T-helper 22 cell (primary cell): Measurements from ENCODE around the gene YJU2.
"Not testable (repeated sequence)": the region's sequence is repeated elsewhere in the genome, so short reads cannot be mapped to it uniquely, and the experiment has no call there.

Experiments
- DNase-seq: peaks from one replicate; pipeline ENCODE4 v3.0.0-alpha.2; 2020; ENCODE audit warnings: low read depth

Gene YJU2

DNA sequence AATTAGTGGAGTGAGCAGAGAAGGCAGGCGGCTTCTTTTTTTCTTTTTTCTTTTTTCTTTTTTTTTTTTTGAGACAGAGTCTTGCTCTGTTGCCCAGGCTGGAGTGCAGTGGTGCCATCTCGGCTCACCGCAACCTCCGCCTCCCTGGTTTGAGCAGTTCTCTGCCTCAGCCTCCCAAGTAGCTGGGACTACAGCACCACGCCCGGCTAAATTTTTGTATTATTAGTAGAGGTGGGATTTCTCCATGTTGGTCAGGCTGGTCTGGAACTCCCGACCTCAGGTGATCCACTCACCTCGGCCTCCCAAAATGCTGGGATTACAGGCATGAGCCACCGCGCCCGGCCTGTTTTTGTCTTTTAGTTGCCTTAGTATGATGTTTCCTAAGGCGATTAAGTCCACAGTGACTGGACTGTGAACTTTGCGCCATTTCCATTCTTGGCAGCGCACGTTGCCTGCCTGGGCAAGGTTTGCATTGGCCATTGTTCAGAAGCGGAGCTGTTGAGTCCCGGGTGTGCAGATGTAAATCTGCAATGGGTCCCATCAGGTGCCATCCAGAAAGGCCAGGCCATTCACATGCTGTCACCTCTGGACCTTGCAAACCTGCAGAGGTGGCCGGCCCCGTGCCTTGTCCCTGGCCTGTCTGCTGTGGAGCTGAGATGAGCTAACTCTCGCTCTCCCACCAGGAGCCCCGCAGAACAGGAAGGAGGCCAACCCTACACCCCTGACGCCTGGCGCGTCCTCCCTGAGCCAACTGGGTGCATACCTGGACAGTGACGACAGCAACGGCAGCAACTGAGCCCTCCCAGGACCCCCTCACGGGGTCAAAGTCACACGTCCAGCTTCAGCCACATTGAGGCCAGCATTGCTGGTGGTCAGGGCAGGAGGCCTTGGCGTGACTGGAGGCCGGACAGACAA, 21.3 kb downstream of the YJU2 start:
- DNase-seq, result no peak

DNA sequence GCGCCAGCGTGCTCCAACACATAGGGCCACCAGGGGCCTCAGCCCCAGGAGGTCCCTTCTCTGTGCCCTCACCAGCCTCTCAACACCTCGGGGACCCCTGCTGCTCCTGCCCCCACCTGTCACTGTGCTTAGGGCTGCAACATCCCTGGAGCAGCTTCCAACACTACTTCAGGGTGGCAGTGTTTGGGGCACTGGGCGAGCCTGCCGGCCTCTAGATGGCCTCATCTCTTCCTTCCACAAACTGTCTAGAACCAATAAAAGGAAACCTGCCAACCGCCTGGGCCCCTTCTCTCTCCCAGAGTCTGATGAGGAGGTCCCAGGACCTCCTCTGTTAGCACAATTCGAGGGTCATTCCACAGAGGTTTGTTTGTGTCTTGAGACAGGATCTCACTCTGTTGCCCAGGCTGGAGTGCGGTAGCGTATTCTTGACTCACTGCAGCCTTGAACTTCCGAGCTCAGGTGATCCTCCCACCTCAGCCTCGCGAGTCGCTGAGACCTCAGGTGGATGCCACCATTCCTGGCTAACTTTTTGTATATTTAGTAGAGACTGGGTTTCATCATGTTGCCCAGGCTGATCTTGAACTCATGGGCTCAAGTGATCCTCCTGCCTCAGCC, 22.0 kb downstream of the YJU2 start:
- no peak for DNase-seq

DNA sequence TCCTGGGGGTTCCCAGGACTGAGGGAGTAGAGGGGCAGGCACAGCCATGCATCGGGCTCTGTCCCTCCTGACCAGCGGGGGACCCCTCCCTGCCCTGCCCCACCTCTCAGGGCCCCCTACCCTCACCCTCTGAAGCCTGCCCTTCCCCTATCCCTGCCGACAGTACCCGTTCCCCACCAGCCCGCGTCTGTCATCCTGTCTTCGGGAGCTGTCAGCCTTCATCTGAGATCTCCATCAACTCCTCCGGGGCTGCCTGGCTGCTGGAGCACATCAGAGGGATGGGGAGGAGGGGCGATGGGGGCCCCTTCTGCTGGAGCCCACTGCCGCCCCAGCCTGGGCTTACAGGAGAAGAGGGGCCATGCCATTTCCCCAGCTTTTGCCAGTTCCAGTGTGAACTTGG, 26.0 kb downstream of the YJU2 start:
- no peak for DNase-seq

DNA sequence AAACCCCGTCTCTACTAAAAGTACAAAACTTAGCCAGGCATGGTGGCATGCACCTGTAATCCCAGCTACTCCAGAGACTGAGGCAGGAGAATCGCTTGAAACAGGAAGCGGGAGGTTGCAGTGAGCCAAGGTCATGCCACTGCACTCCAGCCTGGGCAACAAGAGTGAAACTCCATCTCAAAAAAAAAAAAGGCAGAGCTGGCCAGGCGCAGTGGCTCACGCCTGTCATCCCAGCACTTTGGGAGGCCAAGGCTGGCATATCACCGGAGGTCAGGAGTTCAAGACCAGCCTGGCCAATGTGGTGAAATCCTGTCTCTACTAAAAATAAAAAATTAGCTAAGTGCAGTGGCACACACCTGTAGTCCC, 27.4 kb downstream of the YJU2 start:
- DNase-seq, result not testable (repeated sequence)

DNA sequence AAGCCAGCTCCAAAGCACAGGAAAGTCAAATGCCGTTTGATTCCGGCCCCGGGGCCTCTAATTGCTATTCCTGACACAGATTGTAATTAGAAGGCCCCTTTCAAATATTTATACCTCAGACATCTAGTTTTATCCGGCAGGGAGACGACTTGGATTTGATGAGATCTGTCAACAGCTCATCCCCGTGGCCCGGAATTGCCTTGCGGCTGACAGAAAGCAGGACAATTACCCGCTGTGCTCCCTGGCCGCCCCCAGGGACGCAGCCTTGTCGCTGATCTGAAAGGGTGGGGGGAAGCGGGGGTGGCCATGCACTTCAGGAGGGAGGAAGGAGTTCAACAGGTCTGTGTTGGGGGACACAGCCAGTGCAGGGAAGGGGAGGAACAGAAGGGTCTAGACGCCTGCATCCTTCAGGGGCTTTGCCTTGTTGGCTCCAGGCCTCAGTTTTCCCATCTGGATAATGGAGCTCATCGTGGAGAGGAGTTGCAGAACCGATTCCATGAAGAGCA, 30.4 kb downstream of the YJU2 start:
- no peak for DNase-seq

DNA sequence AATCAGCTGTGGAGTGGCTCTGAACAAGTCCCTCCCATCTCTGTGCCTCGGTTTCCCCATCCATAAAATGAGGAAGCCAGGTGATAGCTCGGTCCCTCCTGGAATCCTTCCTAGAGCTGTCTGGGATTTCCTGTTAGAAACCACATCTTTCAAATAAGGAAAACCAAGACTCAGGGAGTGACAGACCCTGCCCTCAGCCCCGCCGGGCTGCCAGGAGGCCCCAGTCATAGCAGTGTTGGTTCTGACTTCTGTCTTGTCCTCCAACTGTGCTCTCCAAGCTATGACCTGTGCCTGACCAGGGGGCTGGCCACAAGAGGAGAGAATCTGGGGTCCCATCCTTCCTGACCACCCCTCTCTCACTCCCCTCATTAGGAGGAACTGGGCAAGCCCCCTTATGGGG, 31.1 kb downstream of the YJU2 start:
- DNase-seq, result no peak

DNA sequence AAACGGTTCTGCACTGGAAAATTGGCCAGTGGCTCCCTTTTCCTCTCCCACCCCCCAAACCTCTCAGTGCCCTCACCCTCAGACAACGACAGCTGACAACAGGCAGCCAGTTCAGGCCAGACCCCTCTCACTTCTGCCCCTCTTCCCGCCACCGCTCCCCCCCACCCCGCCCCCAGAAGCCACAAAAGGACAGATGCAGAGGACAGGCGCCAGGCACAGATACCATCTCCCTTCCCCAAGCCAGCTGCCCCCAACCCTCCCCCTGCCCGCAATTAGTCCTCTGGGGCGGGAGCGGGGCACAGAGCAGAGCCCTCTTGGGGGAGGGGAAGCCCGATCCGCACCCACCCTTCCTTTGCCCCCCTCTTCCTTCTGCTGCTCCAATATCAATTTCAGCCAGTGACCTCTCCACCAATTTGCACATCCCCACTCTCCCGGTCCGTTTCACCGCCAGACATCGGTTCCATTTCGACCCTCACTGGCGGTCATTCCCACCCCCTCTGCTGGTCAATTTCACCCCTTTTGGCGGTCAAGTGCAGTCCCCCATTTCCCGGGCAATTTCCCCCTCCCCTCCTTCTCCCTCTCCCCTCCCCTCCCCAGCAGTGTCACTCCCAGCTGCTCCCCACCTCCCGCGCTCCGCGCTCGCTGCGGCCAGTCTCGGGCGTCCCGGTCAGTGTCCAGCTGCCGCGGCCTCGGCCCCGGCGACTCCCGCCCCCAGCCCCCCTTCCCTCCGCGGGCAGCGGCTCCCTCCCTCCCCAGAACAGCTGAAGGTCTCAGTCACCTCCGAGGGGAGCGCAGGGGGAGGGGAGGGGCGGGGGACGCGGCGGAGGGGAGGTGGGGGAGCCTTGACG, 31.8 kb downstream of the YJU2 start, which contains the start of gene SHD:
SHD (plus strand) TSS at position 848 of the 848 bp plus-strand sequence. CDS start 798 bp downstream, outside the sequence.
- no peak for DNase-seq

DNA sequence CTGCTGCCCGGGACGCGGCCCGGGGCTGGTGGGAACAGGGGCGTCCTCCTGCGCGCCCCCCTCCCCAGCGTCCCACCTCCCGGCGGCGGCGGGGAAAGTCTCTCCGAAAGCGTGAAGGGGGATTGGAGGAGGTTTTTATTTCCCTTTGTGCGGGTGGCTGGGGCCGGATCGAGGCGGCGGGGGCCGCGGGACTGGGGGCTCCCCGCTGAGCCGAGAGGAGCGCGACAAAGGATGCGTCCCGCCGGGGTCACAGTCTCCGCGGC, 32.3 kb downstream of the YJU2 start:
- DNase-seq, result no peak

DNA sequence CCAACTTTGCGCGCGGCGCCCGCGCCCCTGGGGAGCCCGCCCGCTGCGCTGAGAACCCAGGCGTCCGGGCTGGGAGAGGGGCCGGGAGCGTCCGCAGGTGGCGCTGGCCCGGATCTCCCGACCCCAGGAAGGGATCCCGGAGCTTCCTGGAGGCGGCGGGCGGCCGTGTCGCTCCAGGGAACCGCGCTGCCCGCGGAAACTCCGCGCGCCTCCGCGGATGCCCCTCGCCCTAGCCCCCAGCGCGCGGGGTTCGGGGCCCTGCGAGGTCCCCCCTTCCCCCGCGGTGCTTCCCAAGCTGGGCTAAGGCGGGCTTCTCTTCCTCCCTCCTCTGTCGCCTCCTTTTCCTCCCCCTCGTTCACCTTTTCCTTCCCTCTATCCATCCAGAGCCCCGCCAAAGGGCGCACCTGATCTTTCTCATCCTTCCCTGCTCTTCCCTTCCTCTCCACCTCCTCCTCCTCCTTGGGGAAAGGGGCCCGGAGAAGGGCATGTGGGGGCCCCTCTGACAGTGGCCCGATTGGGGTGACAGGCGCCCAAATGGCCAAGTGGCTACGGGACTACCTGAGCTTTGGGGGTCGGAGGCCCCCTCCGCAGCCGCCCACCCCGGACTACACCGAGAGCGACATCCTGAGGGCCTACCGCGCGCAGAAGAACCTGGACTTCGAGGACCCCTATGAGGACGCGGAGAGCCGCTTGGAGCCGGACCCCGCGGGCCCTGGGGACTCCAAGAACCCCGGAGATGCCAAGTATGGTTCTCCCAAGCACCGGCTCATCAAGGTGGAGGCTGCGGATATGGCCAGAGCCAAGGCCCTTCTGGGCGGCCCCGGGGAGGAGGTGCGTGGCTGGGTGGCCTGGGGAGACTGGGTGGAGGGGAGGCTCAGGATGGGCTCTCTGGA, 32.9 kb downstream of the YJU2 start:
- no peak for DNase-seq

DNA sequence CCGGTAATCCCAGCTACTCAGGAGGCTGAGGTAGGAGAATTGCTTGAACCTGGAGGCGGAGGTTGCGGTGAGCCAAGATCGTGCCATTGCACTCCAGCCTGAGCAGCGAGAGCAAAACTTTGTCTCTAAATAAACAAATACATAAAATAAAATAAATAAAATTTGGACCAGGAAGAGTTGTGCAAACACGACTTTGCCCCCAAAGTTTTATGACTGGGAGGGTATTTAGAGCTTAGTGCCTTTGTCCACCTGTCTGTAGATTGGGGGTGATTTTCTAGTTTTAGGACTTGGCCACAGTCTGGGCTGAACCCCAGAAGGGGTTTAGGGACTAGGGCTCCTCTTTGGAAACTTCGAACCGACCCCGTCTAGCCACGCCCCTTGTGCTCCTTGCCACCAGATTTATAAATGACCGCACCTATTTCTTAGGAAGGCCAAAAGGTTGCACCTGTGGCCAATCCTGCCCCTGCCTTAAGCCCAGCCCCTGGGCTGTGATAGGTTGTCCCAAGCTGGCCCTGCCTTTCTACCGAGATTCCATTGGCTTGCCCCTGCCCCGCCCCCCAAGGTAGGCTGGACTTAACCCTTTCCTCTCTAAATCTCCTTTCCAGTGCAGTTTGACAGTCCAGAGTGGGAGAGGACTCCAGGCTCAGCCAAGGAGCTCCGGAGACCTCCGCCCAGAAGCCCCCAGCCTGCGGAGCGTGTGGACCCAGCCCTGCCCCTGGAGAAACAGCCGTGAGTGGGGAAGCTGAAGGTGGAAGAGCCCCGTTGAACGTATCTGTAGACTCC, 37.5 kb downstream of the YJU2 start:
- DNase-seq, result no peak

DNA sequence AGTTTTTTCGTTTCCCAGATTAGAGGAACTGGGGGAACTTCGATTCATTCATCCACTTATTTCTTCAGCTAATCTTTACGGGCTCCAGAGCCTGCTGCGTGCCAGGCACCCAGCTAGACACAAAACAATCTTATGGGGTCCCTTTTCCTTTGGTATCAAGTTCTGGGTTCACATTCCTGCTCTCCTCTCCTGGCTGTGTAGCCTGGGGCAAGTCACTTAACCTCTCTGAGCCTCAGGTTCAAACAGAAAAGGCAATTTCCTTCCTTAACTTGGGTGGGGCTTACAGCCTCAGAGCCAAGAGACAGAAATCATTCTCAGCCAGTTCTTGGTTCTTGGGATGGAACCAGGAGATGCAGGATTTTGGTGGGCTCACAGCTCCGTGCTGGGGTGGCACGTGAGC, 38.1 kb downstream of the YJU2 start:
- no peak for DNase-seq

DNA sequence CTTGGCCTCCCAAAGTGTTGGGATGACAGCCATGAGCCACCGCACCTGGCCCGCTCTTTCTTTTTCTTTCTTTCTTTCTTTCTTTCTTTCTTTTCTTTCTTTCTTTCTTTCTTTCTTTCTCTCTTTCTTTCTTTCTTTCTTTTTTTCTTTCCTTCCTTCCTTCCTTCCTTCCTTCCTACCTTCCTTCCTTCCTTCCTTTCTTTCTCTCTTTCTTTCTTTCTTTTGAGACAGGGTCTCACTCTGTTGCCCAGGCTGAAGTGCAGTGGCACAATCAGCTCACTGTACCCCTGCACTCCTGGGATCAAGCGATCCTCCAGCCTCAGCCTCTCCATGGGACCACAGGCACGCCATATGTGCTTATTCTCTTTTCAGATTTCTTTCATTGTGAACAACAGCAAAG, 39.3 kb downstream of the YJU2 start:
- DNase-seq, result not testable (repeated sequence)

DNA sequence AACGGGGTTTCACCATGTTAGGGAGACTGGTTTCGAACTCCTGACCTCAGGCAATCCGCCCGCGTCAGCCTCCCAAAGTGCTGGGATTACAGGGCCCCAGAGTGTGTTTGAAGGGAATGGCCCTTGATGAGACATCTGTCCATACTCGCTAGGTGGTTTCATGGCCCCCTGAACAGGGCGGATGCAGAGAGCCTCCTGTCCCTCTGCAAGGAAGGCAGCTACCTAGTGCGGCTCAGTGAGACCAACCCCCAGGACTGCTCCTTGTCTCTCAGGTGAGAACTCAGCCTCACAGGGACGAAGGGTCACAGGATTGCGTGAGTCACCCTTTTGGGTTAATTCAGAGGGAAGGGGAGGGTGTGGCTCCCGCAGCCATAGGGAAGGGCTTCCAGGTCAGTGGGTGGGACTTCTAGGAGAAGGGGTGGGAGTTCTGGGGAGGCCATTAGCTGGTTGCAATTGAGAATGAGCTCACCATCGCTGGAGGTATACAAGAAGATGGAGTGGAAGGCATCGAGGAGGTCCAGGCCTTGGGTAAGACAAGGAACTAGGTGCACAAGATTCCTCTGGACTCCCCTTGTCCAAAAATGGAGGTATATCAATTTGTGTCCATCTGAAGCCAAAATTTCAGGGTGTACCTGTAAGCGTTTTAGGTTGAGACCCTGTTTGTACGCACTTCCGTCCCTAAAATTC, 41.4 kb downstream of the YJU2 start:
- DNase-seq, result no peak

DNA sequence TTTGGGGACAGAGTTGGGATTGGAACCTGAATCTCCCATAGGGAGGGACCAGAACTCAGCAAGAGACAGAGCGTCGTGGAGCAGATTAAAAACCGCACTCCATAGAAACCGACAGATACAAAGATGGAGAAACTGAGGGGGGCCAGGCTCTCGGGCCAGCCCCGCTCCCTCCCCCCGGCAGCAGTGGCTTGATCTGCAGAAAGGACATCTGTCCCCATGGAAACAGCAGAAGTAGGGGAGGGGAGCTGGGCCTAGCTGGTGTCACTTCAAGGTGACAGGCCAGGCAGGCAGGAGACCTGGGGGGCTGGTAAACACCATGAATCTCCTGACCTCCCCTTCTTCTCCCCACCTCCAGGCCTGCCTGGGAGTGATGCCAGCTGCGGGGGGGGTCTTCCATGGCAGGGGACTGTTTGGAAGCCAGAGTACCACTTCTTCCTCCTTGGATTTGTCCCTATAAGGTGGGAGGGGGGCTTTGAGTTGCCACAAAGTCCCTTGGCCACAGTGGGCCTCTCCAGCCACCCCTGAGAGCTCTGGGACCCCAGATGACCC, 44.4 kb downstream of the YJU2 start:
- DNase-seq, result no peak

DNA sequence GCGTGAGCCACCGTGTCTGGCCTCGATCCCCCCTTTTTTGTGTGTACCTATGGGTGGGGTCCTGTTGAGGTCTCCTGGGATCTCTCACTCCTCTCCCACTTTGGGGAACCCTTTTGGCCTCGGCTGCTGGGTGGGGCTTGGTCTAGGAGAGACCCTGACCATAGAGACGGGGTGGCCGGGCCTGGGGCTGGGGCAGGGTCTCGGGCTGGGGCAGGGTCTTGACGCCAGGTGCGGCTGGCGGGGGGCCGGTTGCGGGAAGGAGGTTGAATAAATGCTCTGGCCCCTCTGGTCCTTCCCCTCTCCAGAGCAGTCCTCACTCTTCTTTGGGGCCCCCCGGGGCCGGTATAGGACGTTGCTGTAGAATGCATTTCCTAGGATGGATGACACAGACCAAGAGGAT, 45.6 kb downstream of the YJU2 start:
- no peak for DNase-seq

DNA sequence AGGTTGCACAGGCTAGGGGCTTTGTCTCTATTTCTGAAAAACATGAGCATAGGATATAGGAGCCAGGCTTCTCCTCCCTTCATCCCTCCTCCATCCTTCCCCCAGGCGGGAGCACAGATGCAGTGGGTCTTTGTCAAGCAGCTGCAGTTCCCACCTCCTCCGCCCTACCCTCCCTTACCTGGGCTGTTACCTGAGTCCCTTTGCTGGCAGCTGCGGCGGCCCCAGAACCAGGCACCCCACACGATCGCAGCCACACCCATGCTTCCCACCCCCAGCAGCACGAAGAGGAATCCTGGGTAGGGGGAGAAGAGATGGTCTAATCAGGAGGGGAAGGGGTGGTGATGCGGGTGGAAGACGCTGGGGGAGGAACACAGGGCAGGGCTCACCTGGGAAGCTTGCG, 47.5 kb downstream of the YJU2 start:
- DNase-seq, result no peak

DNA sequence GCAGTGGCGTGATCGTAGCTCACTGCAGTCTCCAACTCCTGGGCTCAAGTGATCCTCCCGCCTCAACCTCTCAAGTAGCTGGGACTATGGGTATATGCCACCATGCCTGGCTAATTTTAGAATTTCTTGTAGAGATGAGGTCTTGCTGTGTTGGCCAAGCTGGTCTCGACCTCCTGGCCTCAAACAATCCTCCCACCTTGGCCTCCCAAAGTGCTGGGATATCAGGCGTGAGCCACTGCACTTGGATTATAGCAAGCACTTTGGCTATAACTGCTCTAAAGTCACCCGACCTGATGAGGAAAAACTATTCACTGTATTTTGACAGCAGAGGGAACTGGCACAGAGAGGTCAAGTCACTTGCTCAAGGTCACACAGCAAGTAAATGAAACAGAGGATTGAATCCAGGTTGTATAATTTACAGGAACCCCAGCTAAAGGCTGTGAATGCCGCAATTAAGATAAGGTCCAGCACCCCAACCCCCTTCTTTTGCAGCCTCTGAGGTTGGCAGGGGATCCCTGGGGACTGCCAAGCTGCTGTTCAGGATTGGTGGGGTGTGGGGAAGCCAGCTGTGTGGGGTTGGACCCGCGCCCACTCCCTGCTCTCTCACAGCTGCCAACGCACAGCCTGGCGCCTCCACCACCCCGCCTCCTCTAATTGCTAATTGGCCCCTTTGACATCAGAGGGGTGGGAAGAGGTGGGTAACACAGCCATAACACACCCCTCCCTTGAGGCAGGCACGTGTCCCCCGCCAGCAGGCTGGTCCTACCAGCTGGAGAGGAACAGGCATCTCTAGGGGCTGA, 49.3 kb downstream of the YJU2 start:
- DNase-seq, result no peak

DNA sequence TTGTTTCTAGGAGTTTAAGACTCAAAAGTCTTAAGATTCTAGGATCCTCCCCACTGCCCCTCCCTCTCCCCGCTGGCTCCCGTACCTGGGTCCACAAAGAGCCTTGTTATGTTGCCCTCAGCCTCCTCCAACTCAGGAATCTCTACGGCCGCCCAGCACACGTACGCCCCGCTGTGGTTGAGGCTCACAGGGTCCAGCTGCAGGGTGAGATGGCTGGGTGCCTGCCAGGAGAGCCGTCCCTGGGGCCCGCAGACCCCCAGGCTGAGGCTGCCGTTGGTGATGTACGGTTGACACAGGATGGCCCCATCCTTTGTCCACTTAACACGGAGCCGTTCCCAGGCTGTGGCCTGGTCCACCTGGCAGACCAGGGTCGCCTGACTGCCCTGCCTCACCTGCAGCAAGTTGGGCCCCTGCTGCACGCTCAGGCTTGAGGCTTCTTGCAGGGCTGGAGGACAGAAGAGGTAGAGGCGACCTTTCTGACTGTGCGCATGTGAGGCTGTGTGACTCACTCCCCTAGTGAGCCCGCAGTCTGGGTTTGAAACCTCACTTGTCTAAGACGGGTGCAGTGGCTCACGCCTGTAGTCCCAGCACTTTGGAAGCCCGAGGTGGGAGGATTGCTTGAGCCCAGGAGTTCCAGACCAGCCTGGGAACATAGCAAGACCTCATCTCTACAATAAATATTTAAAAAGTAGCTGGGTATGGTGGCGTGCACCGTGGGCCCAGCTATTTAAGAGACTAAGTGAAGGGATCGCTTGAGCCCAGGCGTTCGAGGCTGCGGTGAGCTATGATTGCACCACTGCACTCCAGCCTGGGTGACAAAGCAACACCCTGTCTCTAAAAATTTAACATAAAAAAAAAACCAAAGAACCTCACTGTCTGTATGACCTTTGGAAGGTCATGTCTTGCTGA, 51.3 kb downstream of the YJU2 start:
- no peak for DNase-seq
